ENCODE measurements around the gene BEST2. TPM values are rescaled to one million over a fixed set of nuclear protein-coding genes. Genes with fewer than 3 reads are reported as not detected.
A peak's percentile ranks its signal among the peaks of the same experiment; 100 is the strongest.

Gene BEST2
- total RNA-seq, 2 donors from 2014 or later: 12.1 to 22.6 TPM

DNA sequence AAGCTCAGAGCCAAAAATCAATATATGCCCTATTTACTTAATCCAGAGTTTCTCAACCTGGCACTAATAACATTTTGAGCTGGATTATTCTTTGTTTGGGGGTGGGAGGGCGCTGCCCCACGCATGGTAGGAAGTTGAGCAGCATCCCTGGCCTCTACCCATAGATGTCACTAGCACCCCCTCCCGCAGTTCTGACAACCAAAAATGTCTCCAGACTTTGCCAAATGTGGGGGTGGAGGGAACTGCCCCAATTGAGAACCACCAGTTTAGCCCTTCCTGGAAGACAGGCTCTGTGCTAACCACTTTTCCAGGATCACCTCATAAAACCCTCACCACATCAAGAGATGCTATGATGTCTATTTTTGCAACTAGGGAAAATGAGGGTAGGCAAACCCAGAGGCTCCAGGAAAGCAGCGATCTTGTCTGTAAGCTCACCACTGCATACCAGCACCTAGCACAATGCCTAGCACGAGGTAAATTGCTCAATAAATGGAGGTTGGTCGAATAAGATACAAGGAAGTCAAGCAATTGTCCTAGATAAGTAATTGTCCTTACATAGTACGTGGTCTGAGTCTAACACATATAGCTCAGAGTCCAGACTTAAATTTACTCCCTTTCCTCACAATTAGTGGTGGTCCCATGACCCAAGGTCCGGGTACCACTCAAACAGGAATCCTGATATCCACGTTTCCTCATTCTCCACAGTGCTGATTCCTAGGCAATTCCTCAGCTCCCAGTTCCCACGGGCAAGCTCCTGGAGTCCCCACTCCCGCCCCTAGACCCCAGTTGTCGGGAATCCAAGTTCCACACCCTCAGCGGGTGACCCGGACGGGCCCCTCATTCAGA, 18.0 kb upstream of the BEST2 start:
- Histone ChIP-seq H3K9me3 (no peaks in the 10 kb centered on the region), H3K36me3 (peaks cover 10% of the 10 kb centered on the region), H3K4me3 (peak overlapping the region; percentile 84), H3K27ac (peak overlapping the region; percentile 88), H3K9ac (ENCODE audit: low read depth in 2 of 2, low read length in 2 of 2) (peak overlapping the region; percentile 90 to 93), H3K27me3 (no peaks in the 10 kb centered on the region), H3K4me1 (peaks cover 21% of the 10 kb centered on the region)
- intact Hi-C loops (cut with DNase I): no loop called here
- TF ChIP-seq, protein P1, sequence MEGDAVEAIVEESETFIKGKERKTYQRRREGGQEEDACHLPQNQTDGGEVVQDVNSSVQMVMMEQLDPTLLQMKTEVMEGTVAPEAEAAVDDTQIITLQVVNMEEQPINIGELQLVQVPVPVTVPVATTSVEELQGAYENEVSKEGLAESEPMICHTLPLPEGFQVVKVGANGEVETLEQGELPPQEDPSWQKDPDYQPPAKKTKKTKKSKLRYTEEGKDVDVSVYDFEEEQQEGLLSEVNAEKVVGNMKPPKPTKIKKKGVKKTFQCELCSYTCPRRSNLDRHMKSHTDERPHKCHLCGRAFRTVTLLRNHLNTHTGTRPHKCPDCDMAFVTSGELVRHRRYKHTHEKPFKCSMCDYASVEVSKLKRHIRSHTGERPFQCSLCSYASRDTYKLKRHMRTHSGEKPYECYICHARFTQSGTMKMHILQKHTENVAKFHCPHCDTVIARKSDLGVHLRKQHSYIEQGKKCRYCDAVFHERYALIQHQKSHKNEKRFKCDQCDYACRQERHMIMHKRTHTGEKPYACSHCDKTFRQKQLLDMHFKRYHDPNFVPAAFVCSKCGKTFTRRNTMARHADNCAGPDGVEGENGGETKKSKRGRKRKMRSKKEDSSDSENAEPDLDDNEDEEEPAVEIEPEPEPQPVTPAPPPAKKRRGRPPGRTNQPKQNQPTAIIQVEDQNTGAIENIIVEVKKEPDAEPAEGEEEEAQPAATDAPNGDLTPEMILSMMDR (IDR thresholded peaks at IDR 0.05): peak; percentile 22
- peak; percentile 28 for DNase-seq

DNA sequence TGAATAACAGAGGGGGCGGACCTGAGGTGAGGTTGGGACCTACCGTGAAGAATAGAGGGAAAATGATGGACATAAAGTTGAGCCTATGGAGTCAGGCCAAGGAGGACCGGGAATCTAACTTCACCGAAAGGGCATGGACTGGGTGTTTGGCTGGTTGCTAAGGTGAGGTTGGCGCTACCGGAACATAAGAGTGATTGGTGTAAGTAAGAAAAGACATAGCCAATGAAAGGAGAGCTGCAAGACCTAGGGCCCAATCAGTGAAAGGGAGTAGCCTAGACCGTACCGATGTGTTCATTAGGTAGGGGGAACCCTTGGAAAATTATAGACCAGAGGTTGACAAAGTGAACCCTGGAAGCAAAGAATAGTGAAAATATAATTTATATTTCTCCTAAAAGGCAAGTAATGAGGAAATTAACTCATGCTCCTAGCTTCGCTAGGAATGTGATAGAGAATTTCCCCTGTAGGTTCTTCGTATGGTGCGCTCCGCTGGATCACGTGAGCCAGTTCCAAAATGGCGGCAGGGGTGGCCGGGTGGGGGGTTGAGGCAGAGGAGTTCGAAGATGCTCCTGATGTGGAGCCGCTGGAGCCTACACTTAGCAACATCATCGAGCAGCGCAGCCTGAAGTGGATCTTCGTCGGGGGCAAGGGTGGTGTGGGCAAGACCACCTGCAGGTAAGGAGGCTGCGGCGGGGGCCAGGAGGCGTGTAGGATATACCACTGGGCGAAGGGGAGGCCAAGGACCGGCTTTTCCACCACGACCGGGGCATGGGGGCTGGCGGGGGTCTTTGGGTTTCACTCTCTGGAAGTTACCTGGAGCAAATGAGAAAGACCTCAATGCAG, 14.4 kb upstream of the BEST2 start, which contains the start of gene GET3:
Gene GET3, plus strand, starts transcription at position 503 of the 840 bp plus-strand sequence. Its CDS starts 9 bp downstream, at position 512.
- peak within 1 kb of the TSS; percentile 88 for H3K4me3 ChIP-seq
- peaks cover 3% of the 10 kb centered on the region for H3K36me3 ChIP-seq
- intact Hi-C loops (cut with DNase I): no loop called here
- no peaks in the 10 kb centered on the region for H3K27me3 ChIP-seq
- DNase-seq: peak; percentile 95
- H3K9me3 ChIP-seq: no peaks in the 10 kb centered on the region
- peak within 1 kb of the TSS; percentile 52 to 85 for H3K9ac ChIP-seq (ENCODE audit: low read depth in 2 of 2, low read length in 2 of 2)
- TF ChIP-seq, protein P1 (IDR thresholded peaks at IDR 0.05): no peak
- peak within 1 kb of the TSS; percentile 75 for H3K27ac ChIP-seq
- peaks cover 23% of the 10 kb centered on the region for H3K4me1 ChIP-seq

- peaks cover 19% of the 10 kb centered on the region for H3K4me1 ChIP-seq
- H3K9me3 ChIP-seq: no peaks in the 10 kb centered on the region
- H3K9ac ChIP-seq (ENCODE audit: low read depth in 2 of 2, low read length in 2 of 2): peak overlapping the region; percentile 52 to 85
- DNase-seq: no peak
- no peaks in the 10 kb centered on the region for H3K27me3 ChIP-seq
- H3K4me3 ChIP-seq: peak overlapping the region; percentile 88
- TF ChIP-seq, protein P1 (IDR thresholded peaks at IDR 0.05): no peak
- no peak overlapping the region for H3K27ac ChIP-seq
- intact Hi-C loops (cut with DNase I): no loop called here
- H3K36me3 ChIP-seq: peaks cover 3% of the 10 kb centered on the region
Measured at GRCh38 chr19:12737835-12738351, 13.7 kb upstream of the BEST2 start.

DNA sequence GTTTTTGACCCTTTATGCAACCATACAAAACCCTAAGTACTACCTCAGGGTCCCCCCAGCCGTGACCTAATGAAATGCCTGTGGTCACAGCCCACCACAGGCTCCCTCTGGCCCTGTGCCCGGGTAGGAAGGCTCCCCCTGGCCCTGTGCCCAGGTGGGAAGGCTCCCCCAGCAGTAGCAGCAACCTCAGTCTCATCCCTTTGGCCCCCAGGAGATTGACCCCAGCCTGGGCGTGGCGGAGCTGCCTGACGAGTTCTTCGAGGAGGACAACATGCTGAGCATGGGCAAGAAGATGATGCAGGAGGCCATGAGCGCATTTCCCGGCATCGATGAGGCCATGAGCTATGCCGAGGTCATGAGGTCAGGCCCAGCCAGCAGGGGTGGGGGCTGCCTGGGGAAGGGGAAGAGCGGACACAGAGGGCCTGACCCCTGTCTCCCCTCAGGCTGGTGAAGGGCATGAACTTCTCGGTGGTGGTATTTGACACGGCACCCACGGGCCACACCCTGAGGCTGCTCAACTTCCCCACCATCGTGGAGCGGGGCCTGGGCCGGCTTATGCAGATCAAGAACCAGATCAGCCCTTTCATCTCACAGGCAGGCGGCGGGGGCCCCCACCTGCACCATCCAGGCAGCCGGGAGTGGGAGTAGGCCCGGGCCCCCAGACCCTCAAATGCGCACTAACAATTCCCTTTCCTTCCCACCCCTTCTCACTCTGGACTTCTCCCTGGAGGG, 6.3 kb upstream of the BEST2 start:
- no peak for DNase-seq
- H3K27ac ChIP-seq: no peak overlapping the region
- H3K4me3 ChIP-seq: no peak overlapping the region
- H3K4me1 ChIP-seq: no peaks in the 10 kb centered on the region
- peaks cover 7% of the 10 kb centered on the region for H3K36me3 ChIP-seq
- H3K9me3 ChIP-seq: no peaks in the 10 kb centered on the region
- TF ChIP-seq, protein P1 (IDR thresholded peaks at IDR 0.05): no peak
- intact Hi-C loops (cut with DNase I): no loop called here
- peaks cover 5% of the 10 kb centered on the region for H3K27me3 ChIP-seq
- no peak overlapping the region for H3K9ac ChIP-seq (ENCODE audit: low read depth in 2 of 2, low read length in 2 of 2)

GRCh38 chr19:12748489-12748888, 3.1 kb upstream of the BEST2 start:
- Histone ChIP-seq H3K27me3 (peaks cover 10% of the 10 kb centered on the region), H3K9me3 (no peaks in the 10 kb centered on the region), H3K27ac (no peak overlapping the region), H3K4me3 (no peak overlapping the region), H3K36me3 (peaks cover 7% of the 10 kb centered on the region), H3K9ac (ENCODE audit: low read depth in 2 of 2, low read length in 2 of 2) (no peak overlapping the region), H3K4me1 (no peaks in the 10 kb centered on the region)
- intact Hi-C loops (cut with DNase I): no loop called here
- no peak for DNase-seq
- TF ChIP-seq, protein P1 (IDR thresholded peaks at IDR 0.05): no peak

All from colonic mucosa (tissue), 4 donors.